Thoracic aorta (tissue), 2 donors: Measurements from ENCODE around the gene RBPJ. TPM values are rescaled to one million over a fixed set of nuclear protein-coding genes. Genes with fewer than 3 reads are reported as not detected.
"Not testable (repeated sequence)": the region's sequence is repeated elsewhere in the genome, so short reads cannot be mapped to it uniquely, and the experiment has no call there.

Experiments
- ATAC-seq: fragments of 150-250 bp; one replicate; pipeline ENCODE4 v1.8.0; 2017; ENCODE audit warnings: low read depth; ENCODE audit not compliant: insufficient number of reproducible peaks, low FRiP score
- DNase-seq: peaks from one replicate; pipeline ENCODE4 v3.0.0-alpha.2; 2020; ENCODE audit warnings: low spot score
- H3K27ac ChIP-seq, 2 donors: fragments of 200-600 bp; sonication (generic); 1 replicate in 1 of 2; 2 replicates in 1 of 2; pipeline ENCODE4 v1.5.1; 2016; ENCODE audit warnings: mild to moderate bottlenecking in 2 of 2, moderate library complexity in 2 of 2
- H3K27me3 ChIP-seq: fragments of 200-600 bp; sonication (generic); replicated peaks from 2 replicates; pipeline ENCODE4 v1.6.0; 2016; ENCODE audit warnings: mild to moderate bottlenecking; ENCODE audit not compliant: insufficient read depth
- H3K36me3 ChIP-seq: fragments of 200-600 bp; sonication (generic); one replicate; pipeline ENCODE4 v1.5.1; 2016
- H3K4me1 ChIP-seq, 2 donors: fragments of 200-600 bp; sonication (generic); 1 replicate in 1 of 2; 2 replicates in 1 of 2; pipeline versions ENCODE4 v1.5.1 to v1.6.0; 2016; ENCODE audit warnings: low read depth in 2 of 2, mild to moderate bottlenecking in 1 of 2; ENCODE audit not compliant: control insufficient read depth in 1 of 2
- H3K4me3 ChIP-seq: fragments of 200-600 bp; sonication (generic); 2 replicates; pipeline ENCODE4 v1.5.1; 2016; ENCODE audit warnings: mild to moderate bottlenecking
- H3K9me3 ChIP-seq: fragments of 200-600 bp; sonication (generic); 2 replicates; pipeline ENCODE4 v1.5.1; 2016
- total RNA-seq, 2 donors: library from RNA; depleted of rRNA; stranded (reverse); fragments of >200 nt; gene quantifications; one replicate each; pipeline versions ENCODE4 v1.1.0 to v1.2.3, GENCODE V29; 2016
- TF ChIP-seq, protein P1 (sequence below): fragments of 200-600 bp; sonication (generic); IDR thresholded peaks from one replicate; pipeline ENCODE4 v1.5.1; 2019; ENCODE audit warnings: antibody characterized with exemption

RBPJ gene
- total RNA-seq, 2 donors from 2014 or later, result 63.4 to 82.6 TPM

DNA sequence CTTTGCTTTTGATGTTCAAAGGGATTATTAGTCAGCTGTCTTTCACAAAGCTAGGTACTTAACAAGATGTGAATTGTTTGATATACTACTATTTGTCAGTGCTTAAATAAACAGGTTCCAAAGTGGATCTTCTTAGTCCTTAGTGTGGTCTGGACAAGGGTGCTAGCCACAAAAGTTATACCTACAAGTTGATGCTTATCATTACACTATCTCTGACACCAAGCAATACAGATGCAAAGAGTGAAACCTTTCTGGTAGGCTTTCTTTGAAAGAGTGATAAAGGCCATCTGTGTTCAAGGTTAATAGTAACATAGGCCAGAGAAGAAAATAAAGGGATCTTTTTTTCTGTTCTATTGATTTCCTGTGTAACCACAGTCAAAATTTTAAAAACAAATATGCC, 12.2 kb upstream of the RBPJ start:
- ATAC-seq (no peak), DNase-seq (no peak)
- Histone ChIP-seq H3K27ac (no peak overlapping the region), H3K27me3 (no peaks in the 10 kb centered on the region), H3K36me3 (no peaks in the 10 kb centered on the region), H3K4me1 (no peaks in the 10 kb centered on the region), H3K4me3 (no peak overlapping the region), H3K9me3 (no peaks in the 10 kb centered on the region)
- TF ChIP-seq, protein P1, sequence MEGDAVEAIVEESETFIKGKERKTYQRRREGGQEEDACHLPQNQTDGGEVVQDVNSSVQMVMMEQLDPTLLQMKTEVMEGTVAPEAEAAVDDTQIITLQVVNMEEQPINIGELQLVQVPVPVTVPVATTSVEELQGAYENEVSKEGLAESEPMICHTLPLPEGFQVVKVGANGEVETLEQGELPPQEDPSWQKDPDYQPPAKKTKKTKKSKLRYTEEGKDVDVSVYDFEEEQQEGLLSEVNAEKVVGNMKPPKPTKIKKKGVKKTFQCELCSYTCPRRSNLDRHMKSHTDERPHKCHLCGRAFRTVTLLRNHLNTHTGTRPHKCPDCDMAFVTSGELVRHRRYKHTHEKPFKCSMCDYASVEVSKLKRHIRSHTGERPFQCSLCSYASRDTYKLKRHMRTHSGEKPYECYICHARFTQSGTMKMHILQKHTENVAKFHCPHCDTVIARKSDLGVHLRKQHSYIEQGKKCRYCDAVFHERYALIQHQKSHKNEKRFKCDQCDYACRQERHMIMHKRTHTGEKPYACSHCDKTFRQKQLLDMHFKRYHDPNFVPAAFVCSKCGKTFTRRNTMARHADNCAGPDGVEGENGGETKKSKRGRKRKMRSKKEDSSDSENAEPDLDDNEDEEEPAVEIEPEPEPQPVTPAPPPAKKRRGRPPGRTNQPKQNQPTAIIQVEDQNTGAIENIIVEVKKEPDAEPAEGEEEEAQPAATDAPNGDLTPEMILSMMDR, result no peak

DNA sequence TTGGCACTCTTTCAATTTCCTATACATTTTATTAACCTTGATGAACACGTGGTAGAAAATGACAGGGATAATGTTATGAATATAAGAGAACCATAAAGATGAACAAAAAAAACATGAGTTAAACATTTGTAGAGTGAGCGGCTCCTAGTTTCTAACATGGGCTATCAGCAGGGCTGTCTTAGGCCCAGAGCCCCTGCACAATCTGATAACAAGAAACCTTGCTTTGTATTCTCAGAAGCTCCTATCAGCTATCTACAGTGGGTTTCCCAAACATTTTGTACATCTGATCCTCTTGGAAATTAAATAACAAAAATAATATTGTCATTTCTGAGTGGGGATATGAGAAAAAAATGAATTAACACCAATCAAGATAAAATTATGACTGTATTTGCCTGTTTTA, 10.6 kb upstream of the RBPJ start:
- H3K27ac ChIP-seq, result no peak overlapping the region
- H3K4me3 ChIP-seq, result no peak overlapping the region
- no peaks in the 10 kb centered on the region for H3K36me3 ChIP-seq
- H3K4me1 ChIP-seq, result no peaks in the 10 kb centered on the region
- DNase-seq (no peak), ATAC-seq (no peak)
- H3K27me3 ChIP-seq, result no peaks in the 10 kb centered on the region
- TF ChIP-seq, protein P1, result no peak
- H3K9me3 ChIP-seq, result peaks cover 2% of the 10 kb centered on the region

DNA sequence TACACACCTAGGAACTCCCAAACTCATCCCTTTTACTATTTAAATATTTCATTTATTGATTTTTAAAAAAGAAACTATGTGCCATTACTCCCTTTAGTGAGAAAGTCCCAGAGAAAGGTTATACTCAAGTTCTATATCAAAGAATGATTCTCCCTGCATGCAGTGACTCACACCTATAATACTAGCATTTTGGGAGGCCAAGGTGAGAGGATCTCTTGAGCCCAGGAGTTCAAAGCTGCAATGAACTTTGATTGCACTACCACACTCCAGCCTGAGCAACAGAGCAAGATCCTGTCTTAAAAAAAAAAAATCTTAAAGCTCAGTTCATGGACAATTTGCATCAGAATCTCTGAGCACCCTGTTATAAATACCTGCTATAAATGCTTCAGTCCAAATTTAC, 9.2 kb upstream of the RBPJ start:
- Histone ChIP-seq H3K36me3 (no peaks in the 10 kb centered on the region), H3K4me1 (no peaks in the 10 kb centered on the region), H3K27ac (no peak overlapping the region), H3K9me3 (peaks cover 7% of the 10 kb centered on the region), H3K27me3 (no peaks in the 10 kb centered on the region), H3K4me3 (no peak overlapping the region)
- no peak for ATAC-seq
- DNase-seq, result no peak
- TF ChIP-seq, protein P1, result no peak

DNA sequence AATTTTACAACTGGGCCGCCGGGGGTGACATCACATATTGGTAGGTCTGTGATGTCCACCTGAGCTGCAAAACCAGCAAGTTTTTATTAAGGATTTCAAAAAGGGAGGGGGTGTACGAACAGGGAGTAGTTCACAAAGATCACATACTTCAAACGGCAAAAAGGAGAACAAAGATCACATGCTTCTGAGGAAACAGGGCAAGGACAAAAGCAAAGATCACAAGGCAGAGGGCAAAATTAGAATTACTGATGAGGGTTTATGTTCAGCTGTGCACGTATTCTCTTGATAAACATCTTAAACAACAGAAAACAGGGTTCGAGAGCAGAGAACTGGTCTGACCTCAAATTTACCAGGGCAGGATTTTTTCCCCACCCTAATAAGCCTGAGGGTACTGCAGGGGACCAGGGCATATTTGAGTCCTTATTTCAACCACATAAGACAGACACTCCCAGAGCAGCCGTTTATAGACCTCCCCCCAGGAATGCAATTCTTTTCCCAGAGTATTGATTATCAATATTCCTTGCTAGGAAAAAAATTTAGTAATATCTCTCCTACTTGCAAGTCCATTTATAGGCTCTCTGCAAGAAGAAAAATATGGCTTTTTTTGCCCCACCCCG, 5.4 kb upstream of the RBPJ start:
- not testable (repeated sequence) for DNase-seq, H3K9me3 ChIP-seq, H3K4me3 ChIP-seq, ATAC-seq, H3K4me1 ChIP-seq, H3K27me3 ChIP-seq, H3K36me3 ChIP-seq, H3K27ac ChIP-seq

DNA sequence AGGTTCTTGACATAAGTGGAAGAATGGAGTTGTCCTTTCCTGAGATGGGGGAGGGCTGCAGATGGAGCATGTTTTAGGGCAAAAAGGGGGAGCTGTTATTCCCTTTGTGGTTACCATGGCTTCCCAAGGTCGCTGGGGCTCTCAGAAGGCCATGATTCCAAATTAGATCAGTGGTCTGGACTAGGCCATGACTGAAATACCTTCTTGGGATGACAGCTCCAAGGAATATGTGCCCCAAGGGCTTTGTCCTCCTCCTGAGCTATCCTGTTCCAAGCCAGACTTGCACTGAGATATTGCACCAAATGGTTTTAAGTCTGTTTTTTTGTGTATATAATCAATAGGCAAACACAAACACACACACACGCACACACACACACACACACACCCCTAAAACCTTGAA, 3.0 kb upstream of the RBPJ start:
- H3K36me3 ChIP-seq, result no peaks in the 10 kb centered on the region
- H3K4me1 ChIP-seq, result peaks cover 6 to 15% of the 10 kb centered on the region in 2 donors
- DNase-seq (no peak), ATAC-seq (no peak)
- no peak overlapping the region for H3K27ac ChIP-seq
- H3K27me3 ChIP-seq, result no peaks in the 10 kb centered on the region
- H3K4me3 ChIP-seq, result no peak overlapping the region
- TF ChIP-seq, protein P1, result no peak
- H3K9me3 ChIP-seq, result peaks cover 7% of the 10 kb centered on the region

DNA sequence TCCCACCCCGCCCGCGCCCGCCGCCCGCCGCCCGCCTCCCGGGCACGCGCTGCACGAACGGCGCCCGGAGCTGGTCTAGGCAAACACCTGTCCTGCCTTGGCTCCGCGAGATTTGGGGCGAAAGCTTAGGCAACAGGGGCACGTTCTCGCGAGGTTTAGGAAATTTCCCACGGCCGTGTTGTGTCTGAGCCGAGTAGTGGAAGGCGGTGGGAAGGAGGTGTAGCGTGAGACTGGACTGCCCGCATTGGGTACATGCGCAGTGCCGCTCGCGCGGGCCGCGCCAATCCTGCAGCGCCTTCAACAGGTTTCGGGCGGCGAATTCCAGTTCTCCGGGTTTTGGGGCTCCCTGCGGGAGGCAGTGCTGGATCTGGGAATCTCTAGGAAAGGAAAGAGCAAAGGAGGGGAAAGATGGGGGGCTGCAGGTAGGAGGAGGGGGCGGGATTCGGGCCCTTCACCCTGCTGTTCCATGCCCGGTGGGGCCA, 1.3 kb upstream of the RBPJ start:
- TF ChIP-seq, protein P1, result no peak
- peak; percentile 87 for ATAC-seq
- H3K27me3 ChIP-seq, result no peaks in the 10 kb centered on the region

More for the DNA sequence above, 1.3 kb upstream of the RBPJ start:
- peaks cover 7% of the 10 kb centered on the region for H3K9me3 ChIP-seq
- no peaks in the 10 kb centered on the region for H3K36me3 ChIP-seq
- H3K4me1 ChIP-seq, result peaks cover 13 to 32% of the 10 kb centered on the region in 2 donors
- peak overlapping the region; percentile 100 for H3K4me3 ChIP-seq
- DNase-seq, result peak; percentile 94
- peak overlapping the region; percentile 97 to 100 for H3K27ac ChIP-seq
